Measurements from ENCODE around the gene TUBA1B. TPM values are rescaled to one million over a fixed set of nuclear protein-coding genes. Genes with fewer than 3 reads are reported as not detected.

The TUBA1B gene
- 571 and 3,378 TPM in 2 replicates for total RNA-seq

GRCh38 chr12:49131051-49131893 lies at the start of gene TUBA1B:
Gene TUBA1B (minus strand): TSS chr12:49131395. CDS start chr12:49131300, 95 bp downstream.

GRCh38 chr12:49110464-49111155 lies 20.6 kb downstream of the TUBA1B start, which contains the start of gene LMBR1L:
Gene LMBR1L (minus strand): TSS chr12:49110847. CDS start chr12:49110555, 292 bp downstream.

GRCh38 chr12:49094160-49094974 lies 36.8 kb downstream of the TUBA1B start, which contains the start of gene DHH:
Gene DHH (minus strand): TSS chr12:49094801. CDS start chr12:49094512, 289 bp downstream.

Other genes starting within 250 kb of the TUBA1B start
- gene FKBP11, start 205.9 kb downstream of the TUBA1B start, total RNA-seq: 40.2 and 48.4 TPM in 2 replicates
- 66.7 and 91.0 TPM in 2 replicates for gene ARF3, start 173.9 kb downstream of the TUBA1B start, total RNA-seq
- not detected in 2 replicates for gene WNT10B, start 159.7 kb downstream of the TUBA1B start, total RNA-seq
- not detected in 2 replicates for gene WNT1, start 153.1 kb downstream of the TUBA1B start, total RNA-seq
- gene DDN, start 132.0 kb downstream of the TUBA1B start, total RNA-seq: under 0.01 and 1.4 TPM in 2 replicates
- gene PRKAG1, start 112.6 kb downstream of the TUBA1B start, total RNA-seq: 72.3 and 79.4 TPM in 2 replicates
- 16.4 and 42.4 TPM in 2 replicates for gene KMT2D, start 70.6 kb downstream of the TUBA1B start, total RNA-seq
- 0.78 TPM in 1 of 2 replicates, not detected in the other for gene RHEBL1, start 61.4 kb downstream of the TUBA1B start, total RNA-seq
- gene DHH, start 36.6 kb downstream of the TUBA1B start, total RNA-seq: under 0.01 TPM in 1 of 2 replicates, not detected in the other
- 31.7 and 38.4 TPM in 2 replicates for gene LMBR1L, start 20.5 kb downstream of the TUBA1B start, total RNA-seq
- 301 and 1,578 TPM in 2 replicates for gene TUBA1A, start 57.7 kb upstream of the TUBA1B start, total RNA-seq
- 219 and 860 TPM in 2 replicates for gene TUBA1C, start 133.7 kb upstream of the TUBA1B start, total RNA-seq
- gene PRPH, start 163.8 kb upstream of the TUBA1B start, total RNA-seq: not detected in 2 replicates
- gene TROAP, start 191.9 kb upstream of the TUBA1B start, total RNA-seq: 16.7 and 18.7 TPM in 2 replicates
- 0.78 and 0.88 TPM in 2 replicates for gene C1QL4, start 205.8 kb upstream of the TUBA1B start, total RNA-seq
- 9.7 and 21.5 TPM in 2 replicates for gene DNAJC22, start 215.5 kb upstream of the TUBA1B start, total RNA-seq
- 31.0 and 33.1 TPM in 2 replicates for gene SPATS2, start 236.1 kb upstream of the TUBA1B start, total RNA-seq